IMR-90 (cell line): Measurements from ENCODE around the gene MAML2. TPM values are rescaled to one million over a fixed set of nuclear protein-coding genes. Genes with fewer than 3 reads are reported as not detected.

ENCODE experiments used
- ATAC-seq: fragments of 200-7000 bp; cut with Tn5 transposase; 2 replicates; pipeline ENCODE4 v1.9.1; 2020; ENCODE audit warnings: low read depth, mild to moderate bottlenecking, moderate library complexity
- BruUV-seq: library from RNA; stranded (reverse); fragments of 400-500 nt; replicated peaks from 2 replicates; lab custom pipeline; 2021; lab: Mats Ljungman, UMichigan
- CTCF ChIA-PET: fragments of 300-600 bp; formaldehyde crosslinking; extraction: SDS; loops from one replicate; lab custom pipeline; 2021; ENCODE audit warnings: antibody characterized with exemption; lab: Yijun Ruan, JAX
- POLR2A ChIA-PET: fragments of 300-600 bp; sonication (Branson Sonifier 250); formaldehyde crosslinking; loops from one replicate; lab custom pipeline; 2022; ENCODE audit warnings: antibody characterized with exemption; ENCODE audit not compliant: unreplicated experiment; lab: Charles Lee
- DNase-seq: peaks from one replicate; pipeline ENCODE4 v3.0.0; 2013
- H2AFZ ChIP-seq: replicated peaks from 2 replicates; pipeline ENCODE3; 2013; ENCODE audit warnings: low read length, mild to moderate bottlenecking; ENCODE audit not compliant: poor library complexity
- H2AK5ac ChIP-seq: 2 replicates; pipeline ENCODE4 v1.6.1; 2013; ENCODE audit warnings: low read depth, low read length, inconsistent platforms
- H2AK9ac ChIP-seq: replicated peaks from 2 replicates; pipeline ENCODE3; 2013; ENCODE audit warnings: mild to moderate bottlenecking, low read depth, low read length, moderate library complexity; ENCODE audit not compliant: poor library complexity
- H2BK120ac ChIP-seq: 2 replicates; pipeline ENCODE4 v1.6.1; 2013; ENCODE audit warnings: low read depth, low read length, inconsistent platforms
- H2BK15ac ChIP-seq: 3 replicates; pipeline ENCODE4 v1.6.1; 2013; ENCODE audit warnings: low read depth, low read length, inconsistent platforms
- H2BK20ac ChIP-seq: 2 replicates; pipeline ENCODE4 v1.6.1; 2013; ENCODE audit warnings: low read depth, mild to moderate bottlenecking, inconsistent platforms, low read length, moderate library complexity
- H2BK5ac ChIP-seq: 2 replicates; pipeline ENCODE4 v1.6.1; 2013; ENCODE audit warnings: mild to moderate bottlenecking, low read depth, low read length, inconsistent platforms; ENCODE audit not compliant: poor library complexity, severe bottlenecking
- H3K14ac ChIP-seq: replicated peaks from 2 replicates; pipeline ENCODE4 v1.6.1; 2013; ENCODE audit warnings: low read depth, low read length, inconsistent platforms
- H3K18ac ChIP-seq: 2 replicates; pipeline ENCODE4 v1.6.1; 2013; ENCODE audit warnings: low read depth, low read length, control low read depth
- H3K23ac ChIP-seq: 2 replicates; pipeline ENCODE4 v1.6.1; 2013; ENCODE audit warnings: low read depth, low read length, inconsistent platforms
- H3K27ac ChIP-seq: 2 replicates; pipeline ENCODE4 v1.5.1; 2013; ENCODE audit warnings: mild to moderate bottlenecking, control low read depth, low read length; ENCODE audit not compliant: insufficient read depth
- H3K27me3 ChIP-seq: 2 replicates; pipeline ENCODE4 v1.6.1; 2013; ENCODE audit warnings: low read length; ENCODE audit not compliant: control insufficient read depth, insufficient read depth
- H3K36me3 ChIP-seq: 2 replicates; pipeline ENCODE4 v1.6.1; 2013; ENCODE audit warnings: low read length, mixed read lengths; ENCODE audit not compliant: control insufficient read depth, insufficient read depth
- H3K4ac ChIP-seq: 2 replicates; pipeline ENCODE4 v1.6.1; 2013; ENCODE audit warnings: low read depth, low read length, inconsistent platforms
- H3K4me1 ChIP-seq: 2 replicates; pipeline ENCODE4 v1.6.1; 2013; ENCODE audit warnings: low read length, mixed read lengths; ENCODE audit not compliant: control insufficient read depth, insufficient read depth
- H3K4me2 ChIP-seq: 2 replicates; pipeline ENCODE4 v1.6.1; 2013; ENCODE audit warnings: low read depth, mild to moderate bottlenecking, control low read depth, low read length, moderate library complexity
- H3K4me3 ChIP-seq: 2 replicates; pipeline ENCODE4 v1.5.1; 2013; ENCODE audit warnings: low read depth, mild to moderate bottlenecking, control low read depth, low read length, moderate library complexity; ENCODE audit not compliant: insufficient read depth
- H3K56ac ChIP-seq: 2 replicates; pipeline ENCODE4 v1.6.1; 2013; ENCODE audit warnings: low read length, inconsistent platforms; ENCODE audit not compliant: insufficient read depth; ENCODE audit errors: extremely low read depth
- H3K79me1 ChIP-seq, 2 experiments: 2 replicates each; pipeline ENCODE4 v1.6.1; 2013; ENCODE audit warnings: low read length in 2 of 2, inconsistent platforms in 1 of 2, low read depth in 1 of 2
- H3K9ac ChIP-seq: 2 replicates; pipeline ENCODE4 v1.6.1; 2013; ENCODE audit warnings: low read depth, low read length, control low read depth
- H3K9me1 ChIP-seq: 2 replicates; pipeline ENCODE4 v1.6.1; 2013; ENCODE audit warnings: low read length, inconsistent platforms; ENCODE audit not compliant: insufficient read depth
- H3K9me3 ChIP-seq: 2 replicates; pipeline ENCODE4 v1.6.1; 2013; ENCODE audit warnings: low read length; ENCODE audit not compliant: control insufficient read depth, insufficient read depth
- H4K20me1 ChIP-seq: 2 replicates; pipeline ENCODE4 v1.6.1; 2013; ENCODE audit warnings: low read length, inconsistent platforms; ENCODE audit not compliant: insufficient read depth
- H4K5ac ChIP-seq: 2 replicates; pipeline ENCODE4 v1.6.1; 2013; ENCODE audit warnings: mild to moderate bottlenecking, low read depth, low read length, control low read depth
- H4K8ac ChIP-seq, 2 experiments: 2 replicates each; pipeline ENCODE4 v1.6.1; 2013; ENCODE audit warnings: low read depth in 2 of 2, low read length in 2 of 2, control low read depth in 1 of 2, inconsistent platforms in 1 of 2
- H4K91ac ChIP-seq: 2 replicates; pipeline ENCODE4 v1.6.1; 2013; ENCODE audit warnings: low read depth, low read length, inconsistent platforms; ENCODE audit not compliant: insufficient read depth
- BHLHE40 ChIP-seq: fragments of 150-350 bp; IDR thresholded peaks from 2 replicates; pipeline ENCODE4 v1.6.1; 2016; ENCODE audit warnings: mild to moderate bottlenecking, low read depth, low read length
- CEBPB ChIP-seq: IDR thresholded peaks from 2 replicates; pipeline ENCODE4 v1.6.1; 2012; ENCODE audit warnings: low read depth, low read length, improper control_type of control experiment
- CHD1 ChIP-seq: IDR thresholded peaks from 2 replicates; pipeline ENCODE4 v1.6.1; 2012; ENCODE audit warnings: low read depth, low read length, improper control_type of control experiment
- ELK1 ChIP-seq: fragments of 150-350 bp; IDR thresholded peaks from 2 replicates; pipeline ENCODE4 v1.6.1; 2016; ENCODE audit warnings: low read depth, mild to moderate bottlenecking, low read length, moderate library complexity, borderline replicate concordance
- FOS ChIP-seq: fragments of 150-350 bp; IDR thresholded peaks from 2 replicates; pipeline ENCODE4 v1.6.1; 2016; ENCODE audit warnings: low read depth, low read length
- MAFK ChIP-seq: IDR thresholded peaks from 2 replicates; pipeline ENCODE4 v1.6.1; 2012; ENCODE audit warnings: low read depth, low read length, improper control_type of control experiment
- MAZ ChIP-seq: IDR thresholded peaks from 2 replicates; pipeline ENCODE4 v1.6.1; 2012; ENCODE audit warnings: low read depth, mild to moderate bottlenecking, low read length, improper control_type of control experiment, moderate library complexity, borderline replicate concordance
- MXI1 ChIP-seq: IDR thresholded peaks from 2 replicates; pipeline ENCODE4 v1.6.1; 2012; ENCODE audit warnings: low read depth, mild to moderate bottlenecking, low read length, moderate library complexity, borderline replicate concordance
- NFE2L2 ChIP-seq: fragments of 150-350 bp; IDR thresholded peaks from 2 replicates; pipeline ENCODE4 v1.6.1; 2016; ENCODE audit warnings: low read depth, mild to moderate bottlenecking, low read length
- POLR2A ChIP-seq: IDR thresholded peaks from 2 replicates; pipeline ENCODE4 v1.6.1; 2012; ENCODE audit warnings: mild to moderate bottlenecking, low read depth, low read length
- RAD21 ChIP-seq: IDR thresholded peaks from 2 replicates; pipeline ENCODE4 v1.6.1; 2012; ENCODE audit warnings: low read length, improper control_type of control experiment
- SMC3 ChIP-seq: fragments of 150-350 bp; IDR thresholded peaks from 2 replicates; pipeline ENCODE4 v1.6.1; 2016; ENCODE audit warnings: low read depth, mild to moderate bottlenecking, antibody characterized with exemption, low read length, moderate library complexity
- USF2 ChIP-seq: fragments of 150-350 bp; IDR thresholded peaks from 2 replicates; pipeline ENCODE4 v1.6.1; 2017; ENCODE audit warnings: mild to moderate bottlenecking, antibody characterized with exemption, low read length, low read depth
- WGBS, 2 experiments: methylation state at CpG; one replicate each; pipeline versions ENCODE4 v1.1.5 to v1.1.7; 2013; ENCODE audit warnings: missing lambda C conversion rate in 2 of 2; ENCODE audit not compliant: insufficient read length in 1 of 2; ENCODE audit errors: extremely low coverage in 2 of 2; 5-methylcytosine and 5-hydroxymethylcytosine counted together
- dilution Hi-C: fragments of 300-500 bp; cut with HindIII; formaldehyde crosslinking; loops from one replicate; pipeline ENCODE4 v1.14.3; 2018; ENCODE audit warnings: low sequenced_read_pairs; ENCODE audit not compliant: unreplicated experiment
- in situ Hi-C: fragments of 300-500 bp; cut with MboI; formaldehyde crosslinking; loops from 3 replicates; pipeline ENCODE4 v1.14.3; 2019; ENCODE audit warnings: low sequenced_read_pairs, inconsistent platforms, mixed read lengths
- intact Hi-C: fragments of 100-400 bp; cut with micrococcal nuclease; formaldehyde crosslinking; loops from 2 replicates; pipeline ENCODE4 v1.10.0; 2022
- polyA plus RNA-seq, 3 experiments: library from polyadenylated mRNA; depleted of rRNA; stranded (reverse); fragments of >200 nt; gene quantifications; 2 replicates each; pipeline ENCODE4 v1.2.3, GENCODE V29; 2012; ENCODE audit warnings: low replicate concordance in 1 of 3
- total RNA-seq: library from RNA; depleted of rRNA; stranded (reverse); fragments of >200 nt; gene quantifications from 2 replicates; pipeline ENCODE4 v1.2.3, GENCODE V29; 2012

The MAML2 gene
- total and polyA plus RNA-seq, 2 of the 4 experiments (the other 2 are of a cell fraction): 15.0 to 19.5 TPM

- ATAC-seq: no peak
- H2AK5ac ChIP-seq: no peak overlapping the region
- peak overlapping the region; percentile 39; the same call in 1 of the 2 replicates for H3K18ac ChIP-seq
- H3K9me1 ChIP-seq: peaks cover 18% of the 10 kb centered on the region
- TF ChIP-seq BHLHE40: no peak
- no peak for TF ChIP-seq ELK1
- TF ChIP-seq USF2: no peak
- TF ChIP-seq RAD21: no peak
- no peak for TF ChIP-seq CHD1
- TF ChIP-seq FOS: no peak
- no peak for TF ChIP-seq MAFK
- no peak for TF ChIP-seq POLR2A
- TF ChIP-seq MAZ: no peak
- TF ChIP-seq SMC3: no peak
- no peak for TF ChIP-seq MXI1
- TF ChIP-seq CEBPB: no peak
- no peak for TF ChIP-seq NFE2L2
- BruUV-seq: no TSS peak
- H4K8ac ChIP-seq: no peak overlapping the region
- H3K23ac ChIP-seq: peak overlapping the region; percentile 35
- no peak overlapping the region for H3K56ac ChIP-seq
- 100% methylated on average over 1 of the region's 3 CpGs; no CpG with 5 or more reads in 1 of the 2 experiments for WGBS, 2 experiments
- no peak overlapping the region for H2AK9ac ChIP-seq
- H3K27me3 ChIP-seq: no peaks in the 10 kb centered on the region
- peaks cover 29 to 74% of the 10 kb centered on the region in 2 experiments for H3K79me1 ChIP-seq
- H3K36me3 ChIP-seq: peaks cover 1% of the 10 kb centered on the region; the same call in 1 of the 2 replicates
- H3K14ac ChIP-seq: 0 out of 2 replicates have a peak overlapping the region, but pooled peaks have one; percentile 28
- peak overlapping the region; percentile 19; the same call in 1 of the 2 replicates for H2BK20ac ChIP-seq
- dilution Hi-C loops (no loop called here), intact Hi-C loops (no loop called here), in situ Hi-C loops (no loop called here)
- peak overlapping the region; percentile 24; the same call in 1 of the 2 replicates for H4K91ac ChIP-seq
- ChIA-PET POLR2A (no interaction called here), CTCF (no interaction called here)
- peak overlapping the region; percentile 10; the same call in 1 of the 2 replicates for H3K4me2 ChIP-seq
- H2BK120ac ChIP-seq: peak overlapping the region; percentile 3; the same call in 1 of the 2 replicates
- H3K27ac ChIP-seq: no peak overlapping the region; the same call in 1 of the 2 replicates
- no peak overlapping the region for H3K9ac ChIP-seq
- no peak overlapping the region for H2AFZ ChIP-seq
- H3K4ac ChIP-seq: peak overlapping the region; percentile 27; the same call in 1 of the 2 replicates
- no peak overlapping the region for H4K5ac ChIP-seq
- no peak overlapping the region for H3K4me3 ChIP-seq
- peak overlapping the region; percentile 85 for H2BK5ac ChIP-seq
- H3K9me3 ChIP-seq: no peaks in the 10 kb centered on the region
- 0 out of 3 replicates have a peak overlapping the region, but pooled peaks have one; percentile 21 for H2BK15ac ChIP-seq
- H4K20me1 ChIP-seq: no peaks in the 10 kb centered on the region; the same call in 1 of the 2 replicates
- no peak for DNase-seq
- H3K4me1 ChIP-seq: peaks cover 42% of the 10 kb centered on the region
Measured at GRCh38 chr11:96329855-96330510, 13.0 kb downstream of the MAML2 start.
